Urothelium cell line (cell line): ENCODE results near the gene NRDE2.
A peak's percentile ranks its signal among the peaks of the same experiment; 100 is the strongest.

ENCODE experiments used
- DNase-seq: peaks from one replicate; pipeline ENCODE4 v3.0.0; 2011; ENCODE audit warnings: low spot score, mixed read lengths
- FAIRE-seq: peaks from 2 replicates; lab custom pipeline; 2011; peaks lifted over from hg19 to GRCh38; lab: Jason Lieb, UNC

The NRDE2 gene

GRCh38 chr14:90331497-90332270, at the start of gene NRDE2:
NRDE2 (minus strand) TSS chr14:90331941; CDS start chr14:90331904, 37 bp downstream.
- FAIRE-seq (no peak), DNase-seq (peak; percentile 92)

GRCh38 chr14:90381011-90381786, 49.5 kb upstream of the NRDE2 start:
- DNase-seq = no peak
- FAIRE-seq = no peak

- DNase-seq (no peak), FAIRE-seq (no peak)
Observed at GRCh38 chr14:90379106-90379505, 47.4 kb upstream of the NRDE2 start.

GRCh38 chr14:90378249-90378648, 46.5 kb upstream of the NRDE2 start:
- FAIRE-seq = no peak
- no peak for DNase-seq

GRCh38 chr14:90375934-90376333, 44.2 kb upstream of the NRDE2 start:
- FAIRE-seq = no peak
- no peak for DNase-seq

GRCh38 chr14:90374813-90375212, 43.1 kb upstream of the NRDE2 start:
- DNase-seq = no peak
- FAIRE-seq = no peak

- DNase-seq (no peak), FAIRE-seq (no peak)
Observed at GRCh38 chr14:90373887-90374286, 42.1 kb upstream of the NRDE2 start.

- no peak for FAIRE-seq
- DNase-seq = no peak
Observed at GRCh38 chr14:90368946-90369721, 37.4 kb upstream of the NRDE2 start.

GRCh38 chr14:90362558-90362896, 30.8 kb upstream of the NRDE2 start:
- no peak for FAIRE-seq

GRCh38 chr14:90361865-90362557, 30.3 kb upstream of the NRDE2 start:
- DNase-seq (no peak), FAIRE-seq (no peak)

More at GRCh38 chr14:90362558-90362896, 30.8 kb upstream of the NRDE2 start:
- no peak for DNase-seq

- DNase-seq (no peak), FAIRE-seq (no peak)
Observed at GRCh38 chr14:90358359-90358758, 26.6 kb upstream of the NRDE2 start.

- FAIRE-seq = no peak
- DNase-seq = no peak
Observed at GRCh38 chr14:90356925-90357324, 25.2 kb upstream of the NRDE2 start.

- DNase-seq (no peak), FAIRE-seq (no peak)
Observed at GRCh38 chr14:90355540-90356518, 24.1 kb upstream of the NRDE2 start.

- DNase-seq (no peak), FAIRE-seq (no peak)
Observed at GRCh38 chr14:90354551-90355298, 23.0 kb upstream of the NRDE2 start.

- FAIRE-seq (no peak), DNase-seq (no peak)
Observed at GRCh38 chr14:90349739-90350138, 18.0 kb upstream of the NRDE2 start.

GRCh38 chr14:90348270-90348669, 16.5 kb upstream of the NRDE2 start:
- FAIRE-seq = no peak

GRCh38 chr14:90345239-90345557, 13.5 kb upstream of the NRDE2 start:
- DNase-seq (no peak), FAIRE-seq (no peak)

More at GRCh38 chr14:90348270-90348669, 16.5 kb upstream of the NRDE2 start:
- no peak for DNase-seq

GRCh38 chr14:90344331-90345238, 12.8 kb upstream of the NRDE2 start:
- DNase-seq (no peak), FAIRE-seq (no peak)
